ENCODE results near the gene TGM3.
A peak's percentile ranks its signal among the peaks of the same experiment; 100 is the strongest.

TGM3 gene

GRCh38 chr20:2314759-2315439 is 19.1 kb downstream of the TGM3 start (continued):
- TF ChIP-seq, protein P1, sequence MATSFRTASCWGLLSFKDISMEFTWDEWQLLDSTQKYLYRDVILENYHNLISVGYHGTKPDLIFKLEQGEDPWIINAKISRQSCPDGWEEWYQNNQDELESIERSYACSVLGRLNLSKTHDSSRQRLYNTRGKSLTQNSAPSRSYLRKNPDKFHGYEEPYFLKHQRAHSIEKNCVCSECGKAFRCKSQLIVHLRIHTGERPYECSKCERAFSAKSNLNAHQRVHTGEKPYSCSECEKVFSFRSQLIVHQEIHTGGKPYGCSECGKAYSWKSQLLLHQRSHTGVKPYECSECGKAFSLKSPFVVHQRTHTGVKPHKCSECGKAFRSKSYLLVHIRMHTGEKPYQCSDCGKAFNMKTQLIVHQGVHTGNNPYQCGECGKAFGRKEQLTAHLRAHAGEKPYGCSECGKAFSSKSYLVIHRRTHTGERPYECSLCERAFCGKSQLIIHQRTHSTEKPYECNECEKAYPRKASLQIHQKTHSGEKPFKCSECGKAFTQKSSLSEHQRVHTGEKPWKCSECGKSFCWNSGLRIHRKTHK (tag by site-specific recombination; IDR thresholded peaks at IDR 0.05) = no peak
- TF ChIP-seq ZNF624 (tag by site-specific recombination; IDR thresholded peaks at IDR 0.05) = no peak
- TF ChIP-seq ZNF2 (tag by site-specific recombination; IDR thresholded peaks at IDR 0.05) = no peak
- no peak for TF ChIP-seq ZNF654 (tag by site-specific recombination; IDR thresholded peaks at IDR 0.05; ENCODE audit: low read depth)
- no peak for TF ChIP-seq ZNF521 (tag by site-specific recombination; IDR thresholded peaks at IDR 0.05)
- no peak for TF ChIP-seq ZNF529 (tag by site-specific recombination; IDR thresholded peaks at IDR 0.05; ENCODE audit: insufficient replicate concordance)
- TF ChIP-seq, protein P2, sequence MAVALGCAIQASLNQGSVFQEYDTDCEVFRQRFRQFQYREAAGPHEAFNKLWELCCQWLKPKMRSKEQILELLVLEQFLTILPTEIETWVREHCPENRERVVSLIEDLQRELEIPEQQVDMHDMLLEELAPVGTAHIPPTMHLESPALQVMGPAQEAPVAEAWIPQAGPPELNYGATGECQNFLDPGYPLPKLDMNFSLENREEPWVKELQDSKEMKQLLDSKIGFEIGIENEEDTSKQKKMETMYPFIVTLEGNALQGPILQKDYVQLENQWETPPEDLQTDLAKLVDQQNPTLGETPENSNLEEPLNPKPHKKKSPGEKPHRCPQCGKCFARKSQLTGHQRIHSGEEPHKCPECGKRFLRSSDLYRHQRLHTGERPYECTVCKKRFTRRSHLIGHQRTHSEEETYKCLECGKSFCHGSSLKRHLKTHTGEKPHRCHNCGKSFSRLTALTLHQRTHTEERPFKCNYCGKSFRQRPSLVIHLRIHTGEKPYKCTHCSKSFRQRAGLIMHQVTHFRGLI (tag by site-specific recombination; IDR thresholded peaks at IDR 0.05) = no peak
- 0 out of 2 replicates have a peak, but pooled peaks have one; percentile 23 for TF ChIP-seq ZNF629 (tag by site-specific recombination; IDR thresholded peaks at IDR 0.05)
- TF ChIP-seq ZNF544 (tag by site-specific recombination; IDR thresholded peaks at IDR 0.05) = no peak

DNA sequence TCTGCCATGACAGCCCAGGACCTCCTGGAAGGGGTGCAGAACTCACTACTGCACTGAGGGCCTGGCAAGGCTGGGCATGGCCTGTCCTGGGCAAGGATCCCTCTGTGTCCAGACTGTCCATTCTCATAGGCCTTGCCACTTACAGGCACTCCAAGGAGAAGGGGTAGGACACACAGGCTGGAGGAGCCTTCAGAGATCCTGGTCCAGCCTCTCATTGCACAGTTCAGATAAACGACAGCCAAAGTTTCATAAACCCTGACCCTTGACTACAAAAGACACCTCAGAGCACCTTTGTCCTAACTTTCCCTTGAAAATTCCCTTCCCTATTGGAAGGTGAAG is 19.6 kb downstream of the TGM3 start:
- ChIA-PET CTCF (no interaction called here), POLR2A (no interaction called here)
- Histone ChIP-seq H3K36me3 (ENCODE audit: control insufficient read depth in 2 of 2, insufficient read depth in 1 of 2, low read length in 2 of 2) (no peaks in the 10 kb centered on the region), H3K4me3 (ENCODE audit: low read depth, low read length) (no peak overlapping the region), H3K9me3 (ENCODE audit: control insufficient read depth, insufficient read depth, low read depth, low read length) (no peaks in the 10 kb centered on the region), H3K27ac (ENCODE audit: extremely low read depth, low read depth, low read length) (no peak overlapping the region), H3K4me1 (ENCODE audit: control insufficient read depth, insufficient read depth, low read length) (no peaks in the 10 kb centered on the region)
- TF ChIP-seq RBAK (tag by site-specific recombination; IDR thresholded peaks at IDR 0.05) (no peak), ZIC2 (tag by site-specific recombination; IDR thresholded peaks at IDR 0.05) (no peak), BCL11A (tag by site-specific recombination; IDR thresholded peaks at IDR 0.05; ENCODE audit: low read depth) (no peak), ZNF747 (tag by site-specific recombination; IDR thresholded peaks at IDR 0.05) (no peak), ZNF792 (tag by site-specific recombination; IDR thresholded peaks at IDR 0.05) (no peak), ZNF623 (tag by site-specific recombination; IDR thresholded peaks at IDR 0.05) (no peak), ZNF629 (tag by site-specific recombination; IDR thresholded peaks at IDR 0.05) (no peak), MYNN (tag by site-specific recombination; IDR thresholded peaks at IDR 0.05; ENCODE audit: borderline replicate concordance) (no peak)
- TF ChIP-seq, protein P3, sequence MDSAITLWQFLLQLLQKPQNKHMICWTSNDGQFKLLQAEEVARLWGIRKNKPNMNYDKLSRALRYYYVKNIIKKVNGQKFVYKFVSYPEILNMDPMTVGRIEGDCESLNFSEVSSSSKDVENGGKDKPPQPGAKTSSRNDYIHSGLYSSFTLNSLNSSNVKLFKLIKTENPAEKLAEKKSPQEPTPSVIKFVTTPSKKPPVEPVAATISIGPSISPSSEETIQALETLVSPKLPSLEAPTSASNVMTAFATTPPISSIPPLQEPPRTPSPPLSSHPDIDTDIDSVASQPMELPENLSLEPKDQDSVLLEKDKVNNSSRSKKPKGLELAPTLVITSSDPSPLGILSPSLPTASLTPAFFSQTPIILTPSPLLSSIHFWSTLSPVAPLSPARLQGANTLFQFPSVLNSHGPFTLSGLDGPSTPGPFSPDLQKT (IDR thresholded peaks at IDR 0.05; ENCODE audit: borderline replicate concordance, low read depth, low read length) = no peak

DNA sequence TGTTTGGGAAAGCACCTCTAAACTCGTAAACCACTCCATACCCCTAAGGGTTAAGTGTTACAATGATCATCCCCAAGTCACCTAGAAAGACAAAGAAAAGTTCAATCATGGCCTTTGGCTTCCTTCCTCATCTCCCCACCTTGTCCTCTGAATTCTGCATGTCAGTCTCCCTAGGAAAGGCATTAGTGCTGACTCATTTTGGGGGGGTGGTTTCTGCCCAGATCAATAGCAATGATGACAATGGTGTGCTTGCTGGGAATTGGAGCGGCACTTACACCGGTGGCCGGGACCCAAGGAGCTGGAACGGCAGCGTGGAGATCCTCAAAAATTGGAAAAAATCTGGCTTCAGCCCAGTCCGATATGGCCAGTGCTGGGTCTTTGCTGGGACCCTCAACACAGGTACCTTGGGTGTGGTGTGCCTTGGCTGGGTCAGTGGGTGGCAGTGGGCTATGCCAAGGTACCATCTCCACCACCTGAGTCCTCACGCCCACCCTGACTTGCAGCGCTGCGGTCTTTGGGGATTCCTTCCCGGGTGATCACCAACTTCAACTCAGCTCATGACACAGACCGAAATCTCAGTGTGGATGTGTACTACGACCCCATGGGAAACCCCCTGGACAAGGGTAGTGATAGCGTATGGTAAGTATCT is 21.2 kb downstream of the TGM3 start:
- H3K4me3 ChIP-seq (ENCODE audit: low read depth, low read length) = no peak overlapping the region
- ChIA-PET POLR2A (no interaction called here), CTCF (interaction anchor here (0.6 kb wide), 1 partner anchor 10 kb away, joined by 3 read pairs; no protein-coding TSS in a partner anchor)
- no peaks in the 10 kb centered on the region for H3K9me3 ChIP-seq (ENCODE audit: control insufficient read depth, insufficient read depth, low read depth, low read length)
- H3K4me1 ChIP-seq (ENCODE audit: control insufficient read depth, insufficient read depth, low read length) = no peaks in the 10 kb centered on the region
- H3K27ac ChIP-seq (ENCODE audit: extremely low read depth, low read depth, low read length) = no peak overlapping the region
- no peaks in the 10 kb centered on the region for H3K36me3 ChIP-seq (ENCODE audit: control insufficient read depth in 2 of 2, insufficient read depth in 1 of 2, low read length in 2 of 2)
- TF ChIP-seq ZNF830 (tag by site-specific recombination; IDR thresholded peaks at IDR 0.05; ENCODE audit: low read depth) = no peak

Data from HEK293 (cell line).